ENCODE results near the gene COMTD1.

COMTD1 gene

DNA sequence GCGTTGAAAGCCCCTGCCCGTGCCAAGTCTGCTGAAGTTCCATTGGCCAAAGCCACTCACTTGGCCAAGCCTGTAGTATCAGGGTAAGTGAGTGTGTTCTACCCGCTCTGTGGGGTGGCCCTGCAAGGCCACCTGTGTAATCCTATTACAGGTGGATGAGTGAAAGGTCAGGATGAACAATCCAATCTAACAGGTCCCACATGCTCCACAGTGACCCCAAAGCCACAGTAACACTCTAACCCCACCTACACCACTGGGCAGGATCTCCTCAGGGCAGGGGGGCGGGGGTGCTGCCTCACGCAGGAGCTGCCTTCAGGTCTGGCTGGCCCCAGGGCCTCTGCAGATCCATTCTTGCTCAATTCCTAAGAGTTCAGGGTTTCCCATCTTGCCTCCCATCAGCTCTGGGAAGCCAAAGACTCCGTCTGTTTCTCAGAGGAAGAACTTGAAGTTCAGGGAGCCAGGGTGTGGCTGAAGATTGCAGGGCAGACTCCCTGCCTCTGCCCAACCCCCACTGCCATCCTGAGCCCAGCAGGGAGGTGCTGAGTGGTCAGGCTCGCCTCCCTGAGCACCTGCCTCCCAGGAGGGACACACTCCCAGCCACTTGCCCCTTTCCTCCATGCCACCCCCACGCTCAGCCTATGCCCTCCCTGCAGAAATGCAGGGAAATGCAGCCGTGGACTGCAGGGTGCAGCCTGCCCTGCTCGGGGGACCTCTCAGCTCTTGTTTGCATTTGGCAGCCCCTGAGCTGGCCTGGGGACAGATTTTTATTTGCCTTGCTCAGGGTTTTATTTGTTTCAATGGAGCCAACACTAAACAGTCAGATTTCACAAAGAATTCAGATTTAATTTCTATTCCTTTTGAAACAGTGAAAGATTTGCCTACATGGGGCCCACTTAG is 9.8 kb upstream of the COMTD1 start:
- no peak for DNase-seq (ENCODE audit: low read depth)

DNA sequence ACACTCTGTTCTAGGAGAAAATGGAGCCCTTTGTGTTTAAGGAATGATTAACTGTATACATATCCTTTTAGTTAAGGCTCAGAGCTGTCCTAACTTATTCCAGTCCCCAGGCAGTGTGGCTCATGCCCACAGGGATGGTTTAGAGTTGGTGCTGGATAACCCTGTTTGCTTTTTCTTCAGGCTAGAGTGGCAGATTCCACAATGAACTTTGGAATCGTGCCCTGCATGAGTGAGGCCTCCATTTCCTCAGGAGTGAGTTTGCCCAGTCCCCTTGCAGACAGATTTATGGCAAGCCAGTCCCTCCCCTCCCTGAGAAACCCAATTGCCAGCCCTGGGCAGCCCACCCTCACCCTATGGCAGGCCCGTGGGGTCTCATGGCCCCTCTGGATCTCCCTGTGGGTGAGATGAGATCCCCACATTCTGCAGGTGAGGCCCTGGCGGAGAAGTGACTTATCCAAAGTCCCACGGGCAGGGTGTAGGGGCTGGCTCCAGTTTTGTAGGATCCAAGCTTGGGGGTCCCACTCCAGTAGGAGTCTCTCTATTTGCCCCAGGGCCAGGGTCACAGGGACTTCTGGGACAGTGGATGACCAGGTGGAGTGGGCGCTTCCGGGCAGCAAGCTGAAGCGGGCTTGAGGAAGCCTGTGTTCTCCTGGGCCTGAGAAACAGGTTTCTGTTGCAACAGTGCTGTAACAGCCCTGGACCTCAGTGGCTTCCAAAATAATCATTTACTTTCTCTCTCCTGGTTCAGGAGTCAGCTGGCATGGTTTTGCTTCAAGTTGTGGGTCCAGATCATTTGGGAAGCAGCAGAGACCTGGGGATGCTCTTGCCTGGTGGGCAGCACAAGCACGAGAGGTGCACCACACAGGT is 9.0 kb upstream of the COMTD1 start:
- DNase-seq (ENCODE audit: low read depth): no peak

DNA sequence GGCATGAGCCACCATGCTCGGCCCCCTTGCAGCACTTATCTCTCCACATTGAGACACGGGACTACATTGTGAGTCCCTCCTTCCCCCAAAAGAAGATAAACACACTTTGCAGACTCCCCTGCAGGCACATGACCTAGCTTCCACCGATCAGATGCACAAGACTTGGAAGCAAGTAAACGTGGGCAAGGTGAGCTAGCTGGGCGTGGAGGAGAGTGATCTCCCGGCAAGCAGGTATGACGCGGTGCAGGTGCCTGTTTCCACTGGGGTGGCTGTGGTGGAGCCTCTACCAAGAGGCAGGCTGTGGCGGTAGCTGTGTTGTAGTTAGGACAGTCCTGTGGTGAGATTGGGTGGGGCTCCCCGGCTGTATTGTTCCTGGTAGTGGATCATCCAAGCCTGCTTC is 7.7 kb upstream of the COMTD1 start:
- DNase-seq (ENCODE audit: low read depth): no peak

DNA sequence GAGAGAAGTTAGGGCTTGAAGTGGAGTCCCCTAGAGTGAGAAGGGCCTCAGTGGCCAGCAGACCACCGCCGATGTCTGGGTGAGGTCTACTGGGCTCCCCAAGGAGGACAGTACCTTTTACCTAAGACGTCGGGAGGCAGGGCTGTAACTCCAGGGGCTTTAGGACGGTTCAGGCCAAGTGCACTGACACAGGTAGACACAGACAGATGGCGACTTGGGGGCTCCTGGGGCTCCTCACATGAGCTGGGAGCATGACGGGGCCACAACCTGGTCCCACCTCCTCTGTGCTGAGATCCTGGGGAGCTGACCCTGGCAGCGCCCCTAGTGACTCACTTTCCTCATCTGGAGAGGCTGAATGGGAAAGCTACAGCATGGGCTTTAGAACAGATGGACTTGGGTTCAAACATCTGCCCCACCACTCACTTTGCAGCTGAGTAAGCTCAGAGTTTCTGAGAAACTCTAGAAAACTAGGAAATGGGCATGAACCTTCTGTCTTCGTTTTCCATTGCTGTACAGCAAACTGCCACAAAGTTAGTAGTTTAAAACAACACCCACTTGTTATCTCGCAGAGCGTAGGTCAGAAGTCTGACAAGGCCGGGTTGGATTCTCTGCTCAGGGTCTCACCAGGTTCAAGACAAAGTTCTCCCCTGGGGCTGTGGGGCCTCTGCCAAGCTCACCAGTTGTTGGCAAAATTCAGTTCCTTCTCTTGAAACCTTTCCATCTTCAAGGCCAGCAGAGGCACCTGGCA is 4.7 kb upstream of the COMTD1 start:
- no peak for DNase-seq (ENCODE audit: low read depth)

DNA sequence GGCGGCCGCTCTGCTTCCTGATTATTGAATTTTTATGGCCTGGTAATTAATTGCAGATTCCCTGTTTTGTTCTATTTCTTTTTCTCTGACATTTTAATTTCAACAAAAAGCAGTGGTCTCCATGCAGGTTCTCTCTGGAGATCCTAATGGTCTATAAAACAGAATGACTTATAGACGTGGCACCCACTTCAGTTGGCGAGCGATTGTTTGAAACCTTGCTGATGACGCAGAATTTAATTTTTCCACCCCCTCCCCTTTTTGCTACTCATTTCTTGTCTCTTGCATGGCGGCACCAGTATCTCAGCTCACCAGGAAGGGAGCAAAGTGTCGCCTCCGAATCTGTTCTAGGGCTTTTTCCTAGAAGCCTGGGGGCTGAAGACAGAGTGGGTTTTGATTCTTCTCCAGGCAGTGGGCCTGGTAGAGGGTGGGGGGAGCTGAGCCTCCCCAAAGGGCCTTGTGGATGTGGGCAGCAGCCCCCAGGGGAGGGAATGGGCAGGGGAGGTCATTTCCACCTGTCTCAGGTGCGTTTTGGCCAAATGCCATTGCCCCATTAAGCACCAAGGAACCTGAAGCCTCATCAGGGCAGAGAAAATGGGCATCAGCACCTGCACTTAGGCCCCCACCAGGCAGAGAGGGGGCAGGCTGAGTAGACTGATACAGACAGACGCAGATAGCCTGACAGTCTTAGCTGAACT is 3.5 kb upstream of the COMTD1 start:
- no peak for DNase-seq (ENCODE audit: low read depth)

DNA sequence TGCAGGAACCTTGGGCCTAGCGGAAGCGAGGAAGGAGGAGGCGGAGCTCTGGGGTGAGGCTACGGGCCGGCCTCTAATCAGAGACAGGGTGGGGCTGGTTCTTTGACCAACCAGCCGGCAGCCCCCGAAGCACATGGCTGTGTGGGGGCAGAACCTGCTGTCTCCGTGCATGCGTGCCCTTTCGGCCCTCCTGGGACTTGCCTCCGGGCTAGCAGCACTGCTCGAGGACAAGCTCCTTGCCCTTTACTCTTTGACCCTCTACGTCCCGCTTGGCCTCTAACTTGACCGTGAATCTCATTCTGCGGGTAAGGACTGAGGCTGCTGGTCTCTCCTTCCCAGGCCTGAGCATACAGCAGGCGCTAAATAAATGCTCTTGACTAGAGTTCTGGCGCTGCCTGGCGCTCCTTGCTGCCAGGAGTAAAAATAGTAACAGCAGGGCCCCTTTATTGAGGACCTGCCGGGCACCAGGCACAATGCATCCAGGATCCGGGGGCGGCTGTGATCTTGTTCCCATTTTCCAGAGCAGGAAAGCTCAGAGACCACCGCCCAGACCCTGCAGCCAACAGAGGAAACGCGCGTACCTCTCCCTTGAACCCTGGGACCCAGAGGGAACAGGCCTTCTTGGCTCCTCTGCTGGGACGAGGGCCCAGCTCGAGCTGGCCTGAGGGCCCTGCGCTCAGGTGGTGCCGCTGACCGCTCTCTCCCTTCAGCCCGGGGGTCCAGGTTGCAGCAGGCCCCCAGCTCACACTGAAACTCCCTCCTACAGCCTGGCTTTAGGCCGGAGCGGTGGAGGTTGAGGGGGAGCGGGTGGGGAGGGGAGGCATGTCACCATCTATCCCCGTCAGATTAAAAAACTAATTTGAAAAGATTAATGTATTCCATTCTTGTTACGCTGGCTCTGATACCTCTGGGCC is 2.7 kb upstream of the COMTD1 start:
- no peak for DNase-seq (ENCODE audit: low read depth)

DNA sequence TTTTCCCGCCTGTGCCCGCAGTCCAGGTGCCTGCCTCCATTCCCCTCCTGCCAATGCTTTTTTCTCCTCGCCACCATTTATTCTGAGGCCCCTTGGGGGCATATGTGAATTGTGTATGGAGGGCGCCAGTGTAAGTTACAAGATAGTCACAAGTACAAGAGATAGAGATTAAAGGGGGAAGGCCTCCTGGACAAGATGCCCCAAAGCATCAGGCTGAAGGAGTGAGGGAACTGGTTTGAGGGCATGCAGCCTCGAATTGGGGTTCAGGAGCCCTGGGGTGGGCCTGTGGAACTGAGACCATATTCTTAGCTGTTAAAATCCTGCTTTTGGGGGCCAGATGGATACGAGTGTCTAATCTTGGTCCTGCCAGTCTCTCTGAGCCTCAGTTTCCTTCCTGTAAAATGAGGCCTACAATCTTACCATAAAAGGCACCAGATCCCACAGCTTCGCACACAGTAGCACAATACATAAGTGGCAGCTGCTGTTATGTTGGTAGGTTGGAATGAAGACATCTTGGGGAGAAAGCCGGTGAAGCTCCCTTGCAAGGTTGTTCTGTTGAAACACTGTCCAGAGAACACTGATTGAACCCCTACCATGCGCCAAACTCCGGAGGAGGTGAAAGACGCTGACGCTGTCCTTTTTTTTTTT is 545 bp upstream of the COMTD1 start:
- no peak for DNase-seq (ENCODE audit: low read depth)

DNA sequence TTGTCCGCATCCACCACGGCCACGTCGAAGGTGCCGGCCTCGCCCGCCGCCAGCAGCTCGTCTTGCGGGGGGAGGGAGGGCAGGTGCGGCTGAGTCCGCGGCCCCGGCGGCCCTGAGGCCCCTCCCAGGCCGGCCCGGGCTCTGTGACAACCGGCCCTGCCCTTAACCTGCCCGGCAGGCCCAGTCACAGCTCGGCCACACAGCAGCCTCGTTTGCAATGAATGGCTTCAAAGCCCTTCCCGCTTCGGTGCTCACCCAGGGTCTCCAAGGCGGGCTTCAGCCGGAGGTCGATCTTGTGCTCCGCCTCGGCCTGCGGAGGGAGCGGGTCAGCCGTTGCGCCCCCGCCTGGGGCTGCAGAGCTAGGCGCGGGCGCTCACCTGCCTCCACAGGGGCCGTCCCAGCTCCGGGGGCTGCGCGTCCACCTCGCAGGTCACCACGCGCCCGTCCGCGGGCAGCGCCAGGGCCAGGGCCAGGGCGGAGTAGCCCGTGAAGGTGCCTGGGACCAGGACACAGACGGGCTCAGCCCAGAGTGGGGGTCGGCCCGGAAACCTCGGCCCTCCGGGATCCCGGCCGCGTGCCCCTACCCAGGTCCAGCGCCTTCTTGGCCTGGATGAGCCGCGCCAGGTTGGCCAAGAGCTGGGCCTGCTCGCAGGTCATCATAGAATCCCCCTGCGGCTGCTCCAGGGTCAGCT is 928 bp downstream of the COMTD1 start:
- no peak for DNase-seq (ENCODE audit: low read depth)

DNA sequence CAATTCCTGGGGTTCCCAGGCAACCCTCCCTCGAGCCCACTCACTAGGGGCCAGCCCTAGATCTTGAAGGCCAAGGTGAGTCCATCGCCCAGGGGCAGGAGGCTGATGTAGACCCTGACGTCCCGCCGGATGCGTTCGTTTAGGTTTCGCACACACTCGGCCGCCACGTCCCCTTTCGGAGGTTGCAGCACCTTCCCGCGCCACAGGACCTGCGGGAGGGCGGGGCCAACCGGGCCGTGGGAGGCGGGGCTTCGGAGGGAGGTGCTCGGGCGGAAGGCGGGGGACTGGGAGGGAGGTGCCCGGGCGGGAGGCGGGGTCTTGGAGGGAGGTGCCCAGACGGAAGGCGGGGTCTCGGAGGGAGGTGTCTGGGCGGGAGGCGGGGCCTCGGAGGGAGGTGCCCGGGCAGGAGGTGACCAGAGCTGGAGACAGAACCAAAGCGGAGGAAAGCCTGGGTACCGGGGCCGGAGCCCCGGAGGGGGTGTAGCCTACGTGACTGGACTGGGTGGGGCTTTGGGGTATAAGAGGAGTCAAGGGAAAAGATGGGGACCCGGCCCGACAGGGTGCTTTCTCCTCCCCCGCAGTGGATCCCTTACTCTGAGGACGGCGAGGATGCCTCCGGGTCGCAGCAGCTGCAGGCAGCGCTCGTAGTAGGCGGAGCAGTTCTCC is 1.6 kb downstream of the COMTD1 start:
- peak; percentile 97 for DNase-seq (ENCODE audit: low read depth)

DNA sequence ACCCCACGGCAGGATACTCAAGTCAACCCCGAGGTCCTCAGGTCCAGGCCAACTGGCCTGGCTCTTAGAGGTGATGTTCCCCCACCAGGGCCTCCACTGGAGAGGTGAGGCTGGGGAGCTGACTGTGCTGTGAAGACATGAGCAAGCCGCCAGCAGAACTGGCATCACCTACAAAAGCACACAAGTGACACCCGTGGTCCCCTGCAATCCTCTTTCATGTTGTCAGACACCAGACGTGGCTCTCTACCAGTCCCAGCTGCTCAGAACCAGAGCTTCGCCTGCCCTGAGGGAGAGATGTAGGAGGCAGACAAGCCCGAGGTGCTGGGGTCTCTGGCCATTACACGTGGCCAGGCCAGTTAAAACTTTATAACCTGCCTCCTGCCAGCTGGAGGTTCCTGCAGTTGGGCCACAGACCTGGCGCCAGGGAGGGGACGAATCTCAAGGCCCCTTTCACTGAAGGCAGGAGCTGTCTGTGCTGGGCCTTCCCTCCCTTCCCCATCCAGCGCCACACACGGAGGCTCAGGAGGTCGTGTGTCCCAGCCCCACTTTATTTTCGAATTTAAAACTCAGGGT is 2.2 kb downstream of the COMTD1 start:
- no peak for DNase-seq (ENCODE audit: low read depth)

DNA sequence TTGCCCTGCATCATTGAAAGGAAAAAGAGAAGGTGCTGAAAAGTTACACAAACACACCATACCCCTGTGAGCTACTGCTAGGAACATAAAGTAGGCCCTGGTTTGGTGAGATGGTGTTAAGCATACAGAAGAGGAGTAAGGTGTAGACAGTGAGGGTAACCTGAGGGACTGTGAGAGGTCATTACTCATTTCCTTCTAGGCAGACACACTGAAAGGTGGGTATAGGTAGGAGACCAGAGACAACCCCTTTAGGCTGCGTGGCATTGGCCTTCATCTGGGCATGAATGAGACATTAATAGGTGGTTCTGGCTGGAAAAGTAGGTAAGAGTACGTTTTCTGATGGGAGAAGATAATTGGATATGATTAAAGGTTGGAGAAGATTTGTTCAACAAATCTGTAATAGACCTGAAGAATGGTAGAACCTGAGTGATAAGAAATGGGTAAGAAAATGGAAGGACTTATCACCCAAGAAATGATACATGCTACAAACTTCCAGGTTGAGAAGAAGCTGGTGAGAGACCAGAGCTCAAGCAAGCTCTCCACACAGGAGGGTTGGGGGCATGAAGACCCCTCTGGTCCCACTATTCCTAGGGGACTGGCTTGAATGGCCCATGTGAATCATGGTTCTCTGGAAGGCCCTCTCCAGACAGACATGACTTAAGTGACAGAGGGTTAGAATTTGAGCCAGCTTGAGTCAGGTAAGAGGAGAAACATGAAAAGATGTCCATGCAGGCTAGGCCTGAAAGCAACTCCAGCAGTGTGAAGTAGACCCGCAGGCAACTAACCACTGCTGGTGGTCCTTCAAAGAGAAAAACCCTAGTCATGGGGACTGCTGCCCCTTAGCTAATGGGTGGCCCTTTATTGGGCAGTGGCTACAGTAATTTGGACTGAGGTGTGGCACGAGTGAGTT is 3.8 kb downstream of the COMTD1 start:
- no peak for DNase-seq (ENCODE audit: low read depth)

DNA sequence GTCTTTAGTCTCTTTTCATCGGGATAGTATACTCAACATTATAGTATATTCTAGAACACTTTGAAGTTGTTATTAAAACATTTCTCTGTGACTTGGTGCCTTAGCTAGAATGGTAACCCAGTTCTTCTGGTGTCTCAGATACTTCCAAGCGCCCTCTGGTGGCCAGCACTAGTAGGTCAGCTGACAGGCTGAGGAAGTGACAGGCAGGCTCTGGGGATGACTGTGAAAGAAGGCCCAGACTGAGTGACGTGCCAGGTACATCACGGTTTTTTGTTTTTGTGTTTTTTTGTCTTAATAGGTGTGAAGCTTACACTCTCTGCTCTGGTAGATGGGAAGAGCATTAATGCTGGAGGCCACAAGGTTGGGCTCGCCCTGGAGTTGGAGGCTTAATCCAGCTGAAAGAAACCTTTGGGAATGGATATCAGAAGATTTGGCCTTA is 5.1 kb downstream of the COMTD1 start:
- DNase-seq (ENCODE audit: low read depth): peak; percentile 88

DNA sequence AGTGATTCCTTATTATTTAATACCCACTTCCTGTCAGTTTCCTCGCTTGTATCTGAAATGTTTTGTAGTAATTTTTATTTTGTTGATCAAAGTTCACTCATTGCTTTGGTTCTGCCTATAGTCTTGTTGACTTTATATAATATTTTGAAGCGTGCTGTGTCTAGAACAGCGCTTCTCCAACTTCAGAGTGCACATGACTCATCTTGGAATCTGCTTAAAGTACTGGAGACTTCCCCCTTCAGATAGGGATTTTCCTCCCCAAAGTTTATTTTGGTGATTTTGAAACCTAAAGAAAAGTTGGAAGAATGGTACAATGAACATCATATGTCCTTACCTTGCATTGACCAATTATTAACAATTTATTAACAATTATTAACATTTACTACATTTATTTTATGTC is 5.8 kb downstream of the COMTD1 start:
- DNase-seq (ENCODE audit: low read depth): no peak

DNA sequence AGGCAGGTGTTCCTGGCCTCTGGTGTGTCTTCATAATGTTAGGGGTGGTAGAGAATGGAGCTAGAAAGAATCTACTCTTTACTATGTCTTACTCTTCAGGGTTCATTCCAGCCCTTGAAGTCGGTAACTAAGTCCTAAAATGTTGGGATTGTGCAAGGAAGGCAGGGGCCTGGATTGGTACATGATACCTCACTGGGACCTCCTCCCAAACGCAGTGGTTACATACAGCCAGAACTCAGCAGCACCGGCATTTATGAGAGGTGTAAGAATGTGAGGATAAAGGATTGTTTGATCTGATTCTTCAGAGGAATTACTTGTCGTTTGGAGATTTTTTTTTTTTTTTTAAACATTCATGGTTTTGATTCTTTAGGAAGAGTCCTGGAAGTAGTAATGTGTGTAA is 6.9 kb downstream of the COMTD1 start:
- no peak for DNase-seq (ENCODE audit: low read depth)

DNA sequence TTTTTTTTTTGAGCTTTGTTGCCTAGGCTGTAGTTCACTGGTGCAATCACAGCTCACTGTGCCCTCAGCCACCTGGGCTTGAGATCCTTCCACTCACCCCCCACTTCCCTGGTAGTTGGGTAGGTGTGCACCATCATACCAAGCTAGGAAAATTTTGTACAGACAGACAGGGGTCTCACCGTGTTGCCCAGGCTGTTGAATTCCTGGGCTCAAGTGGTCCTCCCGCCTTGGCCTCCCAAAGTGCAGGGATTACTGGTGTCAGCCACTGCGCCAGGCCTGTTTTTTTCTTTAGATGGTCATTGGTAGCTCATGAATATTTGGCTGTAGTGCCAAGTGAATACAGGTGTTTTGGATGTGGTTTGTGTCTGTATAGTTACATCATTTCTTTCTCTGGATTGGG is 7.5 kb downstream of the COMTD1 start:
- no peak for DNase-seq (ENCODE audit: low read depth)

DNA sequence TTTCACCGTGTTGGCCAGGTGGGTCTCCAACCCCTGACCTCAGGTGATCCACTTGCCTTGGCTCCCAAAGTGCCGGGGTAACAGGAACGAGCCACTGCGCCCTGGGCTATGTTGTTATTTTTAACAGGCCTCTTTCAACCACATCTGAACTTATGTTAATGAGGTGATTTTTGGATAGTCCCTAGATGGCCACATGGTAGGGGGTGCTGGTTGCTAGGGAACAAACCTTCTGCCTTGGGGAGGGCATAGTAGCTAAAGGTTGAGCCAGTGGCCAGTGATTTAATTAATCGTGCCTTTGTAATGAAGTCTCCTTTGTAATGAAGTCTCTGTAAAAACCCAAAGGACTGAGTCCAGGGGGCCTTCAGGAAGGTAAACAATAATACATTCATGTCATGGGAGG is 9.1 kb downstream of the COMTD1 start:
- no peak for DNase-seq (ENCODE audit: low read depth)

DNA sequence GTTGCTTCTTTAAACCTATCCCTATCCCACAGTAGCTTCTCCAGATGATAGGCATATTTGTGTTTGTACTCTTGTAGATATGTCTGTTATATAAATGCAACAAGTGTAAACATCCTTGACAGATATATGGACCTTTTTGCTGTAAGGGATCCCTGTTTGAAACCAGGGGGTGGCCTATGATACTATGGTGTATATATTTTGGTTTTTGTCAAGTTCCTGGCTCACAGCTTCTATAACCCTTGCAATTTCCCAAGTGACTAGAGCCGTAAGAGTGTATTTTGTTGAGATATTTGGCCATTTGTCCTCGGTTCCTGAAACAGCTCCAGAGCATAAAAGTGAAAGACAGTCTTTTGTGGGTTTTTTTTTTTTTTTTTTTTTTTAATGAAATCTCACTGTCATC is 9.7 kb downstream of the COMTD1 start:
- no peak for DNase-seq (ENCODE audit: low read depth)

DNA sequence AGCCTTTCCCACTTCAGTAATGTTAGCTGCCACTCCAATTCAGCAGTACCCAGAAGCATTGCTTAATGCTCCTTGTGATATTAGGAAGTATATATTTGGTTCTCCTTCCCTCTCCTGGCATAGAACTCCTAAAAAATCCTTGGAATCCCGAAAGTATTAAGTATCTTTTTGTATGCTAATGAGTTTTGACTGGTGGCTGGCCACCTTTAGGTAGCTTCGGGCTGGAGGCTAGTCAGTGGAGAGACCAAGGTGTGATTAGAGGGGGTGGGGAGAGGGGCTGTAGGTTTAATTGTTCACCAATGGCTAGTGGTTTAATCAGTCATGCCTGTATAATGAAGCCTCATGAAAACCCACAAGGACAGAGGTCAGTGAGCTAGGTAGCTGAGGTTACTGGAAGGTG is 12.2 kb downstream of the COMTD1 start:
- no peak for DNase-seq (ENCODE audit: low read depth)
